ENCODE measurements around the gene SLC35D3. TPM values are rescaled to one million over a fixed set of nuclear protein-coding genes. Genes with fewer than 3 reads are reported as not detected.

Gene SLC35D3
- total RNA-seq, 4 donors from 2014 or later: 0.12 TPM; not detected in 3

GRCh38 chr6:136923116-136923953 lies 1.2 kb downstream of the SLC35D3 start:
- Histone ChIP-seq H3K27me3 (peaks cover 59% of the 10 kb centered on the region), H3K27ac (no peak overlapping the region), H3K4me1 (peaks cover 0 to 38% (median 34%) of the 10 kb centered on the region in 3 donors), H3K4me3 (peak overlapping the region in 1 of 2 donors; percentile 56), H3K36me3 (no peaks in the 10 kb centered on the region), H3K9me3 (no peaks in the 10 kb centered on the region)
- no CpG with 5 or more reads among the region's 65 CpGs for WGBS, 2 donors (ENCODE audit: low coverage in 1 of 2)
- no peak for ATAC-seq
- no peak for TF ChIP-seq EP300 (IDR thresholded peaks at IDR 0.05)
- no peak for TF ChIP-seq CTCF (IDR thresholded peaks at IDR 0.05)
- no peak for TF ChIP-seq POLR2AphosphoS5 (IDR thresholded peaks at IDR 0.05)
- no peak for TF ChIP-seq POLR2A (IDR thresholded peaks at IDR 0.05)

- WGBS, 2 donors (ENCODE audit: low coverage in 1 of 2): 47 to 54% methylated on average over 3 to 7 of the region's 40 CpGs
- peaks cover 54% of the 10 kb centered on the region for H3K27me3 ChIP-seq
- no peaks in the 10 kb centered on the region for H3K36me3 ChIP-seq
- TF ChIP-seq EP300 (IDR thresholded peaks at IDR 0.05) (no peak), POLR2A (IDR thresholded peaks at IDR 0.05) (no peak)
- no peak for ATAC-seq
- no peak overlapping the region for H3K27ac ChIP-seq
- H3K9me3 ChIP-seq: no peaks in the 10 kb centered on the region
- no peak overlapping the region for H3K4me3 ChIP-seq
- peaks cover 0 to 38% (median 34%) of the 10 kb centered on the region in 3 donors for H3K4me1 ChIP-seq
Observed at GRCh38 chr6:136923954-136924673, 2.0 kb downstream of the SLC35D3 start.

- peaks cover 0 to 23% (median 22%) of the 10 kb centered on the region in 3 donors for H3K4me1 ChIP-seq
- ATAC-seq: no peak
- TF ChIP-seq POLR2AphosphoS5 (IDR thresholded peaks at IDR 0.05): no peak
- no peak for TF ChIP-seq EP300 (IDR thresholded peaks at IDR 0.05)
Observed at GRCh38 chr6:136926383-136926782, 4.3 kb downstream of the SLC35D3 start.

GRCh38 chr6:136927292-136927691 lies 5.2 kb downstream of the SLC35D3 start:
- TF ChIP-seq CTCF (IDR thresholded peaks at IDR 0.05) (no peak), EP300 (IDR thresholded peaks at IDR 0.05) (no peak), POLR2AphosphoS5 (IDR thresholded peaks at IDR 0.05) (no peak), POLR2A (IDR thresholded peaks at IDR 0.05) (no peak)
- Histone ChIP-seq H3K4me3 (no peak overlapping the region), H3K27ac (no peak overlapping the region), H3K27me3 (peaks cover 26% of the 10 kb centered on the region), H3K9me3 (no peaks in the 10 kb centered on the region), H3K36me3 (no peaks in the 10 kb centered on the region), H3K4me1 (peaks cover 0 to 14% (median 13%) of the 10 kb centered on the region in 3 donors)
- no peak for ATAC-seq
- 68 to 73% methylated on average over 2 of the region's 3 CpGs for WGBS, 2 donors (ENCODE audit: low coverage in 1 of 2)

More at GRCh38 chr6:136926383-136926782, 4.3 kb downstream of the SLC35D3 start:
- WGBS, 2 donors (ENCODE audit: low coverage in 1 of 2): 62 to 85% methylated on average over 2 of the region's 2 CpGs
- Histone ChIP-seq H3K27ac (no peak overlapping the region), H3K4me3 (no peak overlapping the region), H3K36me3 (no peaks in the 10 kb centered on the region), H3K27me3 (peaks cover 35% of the 10 kb centered on the region), H3K9me3 (no peaks in the 10 kb centered on the region)

GRCh38 chr6:136930528-136930927 lies 8.4 kb downstream of the SLC35D3 start:
- H3K27ac ChIP-seq: no peak overlapping the region
- no peak for ATAC-seq
- no peaks in the 10 kb centered on the region for H3K9me3 ChIP-seq
- H3K36me3 ChIP-seq: no peaks in the 10 kb centered on the region
- TF ChIP-seq POLR2A (IDR thresholded peaks at IDR 0.05): no peak
- no peak overlapping the region for H3K4me3 ChIP-seq
- no peaks in the 10 kb centered on the region for H3K4me1 ChIP-seq
- WGBS, 2 donors (ENCODE audit: low coverage in 1 of 2): 95 to 100% methylated on average over 3 to 4 of the region's 4 CpGs
- peaks cover 4% of the 10 kb centered on the region for H3K27me3 ChIP-seq

GRCh38 chr6:136932599-136932998 lies 10.5 kb downstream of the SLC35D3 start:
- Histone ChIP-seq H3K4me3 (no peak overlapping the region), H3K27ac (no peak overlapping the region)

More at GRCh38 chr6:136932599-136932998, 10.5 kb downstream of the SLC35D3 start:
- Histone ChIP-seq H3K36me3 (no peaks in the 10 kb centered on the region), H3K9me3 (no peaks in the 10 kb centered on the region), H3K27me3 (peaks cover 8% of the 10 kb centered on the region), H3K4me1 (no peaks in the 10 kb centered on the region)
- 86% methylated on average over 2 of the region's 2 CpGs; no CpG with 5 or more reads in 1 of the 2 donors for WGBS, 2 donors (ENCODE audit: low coverage in 1 of 2)
- no peak for ATAC-seq
- TF ChIP-seq POLR2A (IDR thresholded peaks at IDR 0.05) (no peak), EP300 (IDR thresholded peaks at IDR 0.05) (no peak), POLR2AphosphoS5 (IDR thresholded peaks at IDR 0.05) (no peak), CTCF (IDR thresholded peaks at IDR 0.05) (no peak)
